Hepatocyte (in vitro differentiated cells): ENCODE data around the gene C19orf85.

Experiments
- EZH2 ChIP-seq: fragments of 200-600 bp; sonication (generic); IDR thresholded peaks from 2 replicates; pipeline ENCODE4 v1.6.1; 2016; ENCODE audit warnings: antibody characterized with exemption, mild to moderate bottlenecking, borderline replicate concordance
- EZH2phosphoT487 ChIP-seq: fragments of 200-600 bp; sonication (generic); IDR thresholded peaks from one replicate; pipeline ENCODE4 v1.6.1; 2018; ENCODE audit warnings: antibody characterized with exemption, mild to moderate bottlenecking, low read depth, moderate library complexity; ENCODE audit not compliant: unreplicated experiment, severe bottlenecking
- TF ChIP-seq, protein P1 (sequence below): fragments of 200-600 bp; sonication (generic); IDR thresholded peaks from 2 replicates; pipeline ENCODE4 v1.5.1; 2016; ENCODE audit warnings: antibody characterized with exemption, mild to moderate bottlenecking; ENCODE audit not compliant: poor library complexity

DNA sequence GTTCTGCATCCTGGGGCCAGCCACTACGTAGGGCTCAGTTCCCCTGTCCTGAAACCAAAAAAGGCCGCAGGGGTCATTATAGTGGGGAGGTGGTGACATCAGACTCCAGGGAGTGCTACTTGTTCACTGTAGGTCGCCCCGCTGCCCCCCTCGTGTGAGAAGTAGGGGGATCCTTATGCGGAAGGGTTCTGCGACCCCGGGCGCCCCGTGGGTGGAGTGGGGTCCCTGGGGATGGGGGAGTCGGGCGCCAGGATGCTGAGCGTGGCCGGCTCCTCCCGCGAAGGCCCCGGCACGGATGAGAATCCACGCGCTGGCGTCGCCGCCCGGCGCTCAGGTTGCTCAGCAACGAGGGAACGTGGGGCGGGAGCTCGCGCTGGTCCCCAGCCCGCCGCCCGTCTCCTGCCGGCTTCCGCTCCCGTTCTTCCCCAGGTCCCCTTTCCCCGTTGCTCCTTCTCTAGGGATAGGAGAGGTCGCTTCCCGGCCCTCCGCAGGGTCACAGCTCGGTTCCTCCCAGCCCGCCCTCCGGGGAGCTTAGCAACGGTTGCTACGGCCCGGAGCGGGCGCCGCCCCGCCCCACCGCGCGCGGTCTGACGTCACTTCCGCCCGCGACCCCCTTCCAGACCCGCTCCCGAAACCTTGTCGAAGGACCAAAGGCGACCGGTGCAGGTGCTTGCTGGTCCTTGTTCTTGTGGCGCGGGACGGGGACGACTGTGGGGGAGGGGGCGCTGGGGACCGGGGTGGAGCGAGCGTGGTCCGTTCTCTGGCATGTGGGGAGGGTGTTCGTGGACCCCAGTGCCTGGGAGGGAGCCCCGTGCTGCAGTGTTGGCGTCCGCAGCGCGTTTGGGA, 20.3 kb upstream of the C19orf85 start, which contains the start of gene NAT14:
- TF ChIP-seq, protein P1, sequence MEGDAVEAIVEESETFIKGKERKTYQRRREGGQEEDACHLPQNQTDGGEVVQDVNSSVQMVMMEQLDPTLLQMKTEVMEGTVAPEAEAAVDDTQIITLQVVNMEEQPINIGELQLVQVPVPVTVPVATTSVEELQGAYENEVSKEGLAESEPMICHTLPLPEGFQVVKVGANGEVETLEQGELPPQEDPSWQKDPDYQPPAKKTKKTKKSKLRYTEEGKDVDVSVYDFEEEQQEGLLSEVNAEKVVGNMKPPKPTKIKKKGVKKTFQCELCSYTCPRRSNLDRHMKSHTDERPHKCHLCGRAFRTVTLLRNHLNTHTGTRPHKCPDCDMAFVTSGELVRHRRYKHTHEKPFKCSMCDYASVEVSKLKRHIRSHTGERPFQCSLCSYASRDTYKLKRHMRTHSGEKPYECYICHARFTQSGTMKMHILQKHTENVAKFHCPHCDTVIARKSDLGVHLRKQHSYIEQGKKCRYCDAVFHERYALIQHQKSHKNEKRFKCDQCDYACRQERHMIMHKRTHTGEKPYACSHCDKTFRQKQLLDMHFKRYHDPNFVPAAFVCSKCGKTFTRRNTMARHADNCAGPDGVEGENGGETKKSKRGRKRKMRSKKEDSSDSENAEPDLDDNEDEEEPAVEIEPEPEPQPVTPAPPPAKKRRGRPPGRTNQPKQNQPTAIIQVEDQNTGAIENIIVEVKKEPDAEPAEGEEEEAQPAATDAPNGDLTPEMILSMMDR: no peak
- TF ChIP-seq EZH2phosphoT487 (no peak), EZH2 (no peak)
